ENCODE results near the gene GABRG2.

DNA sequence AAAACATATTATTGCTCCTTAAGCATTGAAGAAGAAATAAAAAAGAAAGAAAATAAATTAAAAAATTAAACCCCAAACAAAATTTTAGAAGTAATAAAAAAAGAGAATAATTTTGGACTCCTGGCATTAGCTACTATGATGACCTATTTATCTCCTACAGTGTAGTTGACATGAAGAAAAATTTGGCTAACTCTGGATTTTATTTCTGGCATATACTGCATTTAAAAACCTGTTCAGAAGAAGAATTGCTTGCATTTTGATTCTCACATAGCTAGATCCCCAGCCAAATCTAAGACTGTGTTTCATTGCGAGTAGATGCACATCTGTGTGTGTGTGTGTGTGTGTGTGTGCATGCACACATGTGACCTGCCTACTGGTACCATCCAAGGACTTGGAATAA, 30.1 kb upstream of the GABRG2 start:
- TF ChIP-seq, protein P1, sequence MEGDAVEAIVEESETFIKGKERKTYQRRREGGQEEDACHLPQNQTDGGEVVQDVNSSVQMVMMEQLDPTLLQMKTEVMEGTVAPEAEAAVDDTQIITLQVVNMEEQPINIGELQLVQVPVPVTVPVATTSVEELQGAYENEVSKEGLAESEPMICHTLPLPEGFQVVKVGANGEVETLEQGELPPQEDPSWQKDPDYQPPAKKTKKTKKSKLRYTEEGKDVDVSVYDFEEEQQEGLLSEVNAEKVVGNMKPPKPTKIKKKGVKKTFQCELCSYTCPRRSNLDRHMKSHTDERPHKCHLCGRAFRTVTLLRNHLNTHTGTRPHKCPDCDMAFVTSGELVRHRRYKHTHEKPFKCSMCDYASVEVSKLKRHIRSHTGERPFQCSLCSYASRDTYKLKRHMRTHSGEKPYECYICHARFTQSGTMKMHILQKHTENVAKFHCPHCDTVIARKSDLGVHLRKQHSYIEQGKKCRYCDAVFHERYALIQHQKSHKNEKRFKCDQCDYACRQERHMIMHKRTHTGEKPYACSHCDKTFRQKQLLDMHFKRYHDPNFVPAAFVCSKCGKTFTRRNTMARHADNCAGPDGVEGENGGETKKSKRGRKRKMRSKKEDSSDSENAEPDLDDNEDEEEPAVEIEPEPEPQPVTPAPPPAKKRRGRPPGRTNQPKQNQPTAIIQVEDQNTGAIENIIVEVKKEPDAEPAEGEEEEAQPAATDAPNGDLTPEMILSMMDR (IDR thresholded peaks at IDR 0.05), result no peak
- no peak for TF ChIP-seq POLR2AphosphoS5 (IDR thresholded peaks at IDR 0.05)
- TF ChIP-seq POLR2A (IDR thresholded peaks at IDR 0.05), result no peak

Measured in breast epithelium (tissue), 3 donors.